CD4-positive, alpha-beta T cell treated with Interleukin-15 for 4 hours (primary cell): ENCODE measurements around the gene CIB1.
"Not testable (repeated sequence)": the region's sequence is repeated elsewhere in the genome, so short reads cannot be mapped to it uniquely, and the experiment has no call there.

Source experiments
- DNase-seq: peaks from one replicate; pipeline ENCODE4 v3.0.0-alpha.2; 2020; ENCODE audit warnings: low spot score

CIB1 gene

DNA sequence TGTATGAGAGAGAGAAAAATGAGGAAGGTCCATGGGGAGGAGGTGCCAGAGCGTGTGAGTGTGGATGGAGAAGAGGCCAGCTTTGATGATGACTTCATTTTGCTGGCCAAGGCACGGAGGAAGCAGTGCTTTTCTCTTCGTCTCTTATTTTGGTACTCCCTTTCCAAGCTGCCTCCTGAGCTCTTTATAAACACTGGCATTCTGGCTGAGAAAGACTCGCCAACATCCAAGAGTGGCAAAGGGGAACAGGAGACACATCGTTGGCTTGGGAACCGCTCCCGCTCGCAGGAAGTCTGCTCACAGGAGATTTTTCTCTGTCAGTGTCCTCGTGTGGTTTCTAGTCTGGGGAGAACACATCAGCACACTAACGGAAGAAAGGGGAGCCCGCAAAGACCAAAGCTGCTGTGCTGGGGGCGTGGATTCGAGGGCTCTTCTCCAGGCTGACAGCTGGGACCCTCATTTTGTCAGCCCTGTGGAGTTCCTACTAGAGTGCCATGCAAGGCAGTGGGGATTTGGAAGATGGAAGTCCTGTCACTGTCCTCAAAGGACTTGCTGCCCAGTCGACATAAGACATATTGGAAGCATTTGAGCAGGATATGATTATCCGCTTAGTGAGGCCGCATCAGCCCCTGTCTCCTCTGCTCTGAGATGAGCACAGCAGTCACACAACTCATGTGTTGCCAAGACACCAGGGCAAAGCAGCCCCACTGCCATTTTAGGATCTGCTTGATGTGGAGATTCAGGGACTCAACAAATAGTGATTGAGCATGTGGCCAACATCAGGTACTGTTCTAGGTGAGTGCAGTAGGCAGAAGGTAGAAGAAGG is 40.6 kb downstream of the CIB1 start:
- no peak for DNase-seq

DNA sequence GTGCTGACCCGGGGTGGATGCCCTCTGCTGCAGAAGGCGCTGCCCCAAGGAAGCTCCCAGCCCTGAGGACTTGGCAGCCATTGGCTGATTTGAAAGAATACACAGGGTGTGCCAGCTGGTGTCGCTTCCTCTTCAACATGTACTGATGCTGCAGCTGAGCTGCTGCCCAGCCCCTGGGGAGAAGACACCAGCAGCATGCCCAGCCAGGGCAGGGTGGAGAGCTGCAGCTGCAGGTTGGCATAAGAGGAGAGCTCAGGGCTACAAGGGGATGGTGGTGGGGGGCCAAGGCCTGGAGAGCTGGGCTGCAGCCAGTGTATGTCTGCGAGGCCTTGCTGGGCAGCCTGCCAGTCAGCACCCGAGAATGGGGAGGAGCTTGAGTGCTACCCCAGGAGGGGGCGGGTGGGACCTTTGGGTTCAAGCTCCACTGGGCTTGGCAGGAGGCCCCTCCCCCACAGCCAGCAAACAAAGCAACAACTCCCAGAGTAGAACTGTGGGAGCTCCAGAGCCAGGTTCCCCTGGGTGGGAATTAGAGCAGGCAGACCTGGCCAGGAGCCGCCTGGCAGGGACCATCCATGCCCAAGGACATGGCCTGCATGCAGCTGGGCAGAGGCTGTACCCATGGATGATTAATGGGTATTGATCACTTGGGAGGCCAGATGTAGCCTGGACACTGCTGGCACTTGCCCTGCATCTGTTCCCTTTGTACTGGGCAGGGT is 41.8 kb downstream of the CIB1 start:
- DNase-seq = peak; percentile 21

DNA sequence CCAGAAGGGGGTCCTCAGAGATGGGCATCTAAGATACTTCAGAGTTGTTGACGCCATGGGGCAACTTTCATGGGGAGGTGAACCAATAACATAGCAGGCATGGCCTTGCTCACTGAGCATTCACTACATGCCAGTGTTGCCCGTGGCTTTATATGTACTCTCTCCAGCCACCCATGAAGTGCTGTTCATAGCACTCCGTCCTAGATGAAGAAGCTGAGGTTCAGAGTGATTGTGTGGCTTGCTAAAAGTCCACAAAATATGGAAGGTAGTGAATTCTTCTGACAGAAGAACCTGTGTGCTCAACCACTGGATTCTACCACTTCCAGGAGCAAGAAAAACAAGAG is 42.4 kb downstream of the CIB1 start:
- DNase-seq = no peak

DNA sequence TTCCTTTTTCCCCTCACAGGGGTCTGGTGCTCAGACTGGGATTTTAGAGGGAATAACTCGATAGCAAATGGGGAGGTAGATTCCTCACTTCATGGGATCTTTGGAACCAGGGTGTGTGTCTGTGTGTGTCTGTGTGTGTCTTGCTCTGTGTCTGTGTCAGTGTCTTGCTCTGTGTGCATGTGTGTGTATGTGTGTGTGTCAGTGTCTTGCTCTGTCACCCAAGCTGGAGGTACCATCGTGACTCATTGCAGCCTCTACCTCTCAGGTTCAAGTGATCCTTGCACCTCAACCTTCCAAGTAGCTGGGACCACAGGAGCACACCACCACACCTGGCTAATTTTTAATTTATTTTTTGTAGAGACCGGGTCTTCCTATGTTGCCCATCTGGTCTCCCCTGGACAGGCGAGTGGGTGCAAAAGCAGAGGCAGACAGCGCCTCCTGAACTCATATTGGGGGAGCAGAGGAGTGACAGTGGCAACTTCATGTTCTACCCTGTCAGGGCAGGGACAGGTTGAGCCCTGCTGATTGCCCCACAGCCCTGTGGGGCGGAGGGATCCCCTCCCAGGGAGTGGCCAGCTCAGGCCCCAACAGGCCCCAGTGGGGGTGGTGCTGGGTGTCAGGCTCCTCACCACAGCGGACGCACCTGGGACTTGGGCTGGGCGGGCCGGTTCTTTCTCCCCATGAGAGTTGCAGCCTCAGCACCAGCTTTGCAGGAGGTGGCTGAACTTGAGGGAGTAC is 43.0 kb downstream of the CIB1 start:
- no peak for DNase-seq

DNA sequence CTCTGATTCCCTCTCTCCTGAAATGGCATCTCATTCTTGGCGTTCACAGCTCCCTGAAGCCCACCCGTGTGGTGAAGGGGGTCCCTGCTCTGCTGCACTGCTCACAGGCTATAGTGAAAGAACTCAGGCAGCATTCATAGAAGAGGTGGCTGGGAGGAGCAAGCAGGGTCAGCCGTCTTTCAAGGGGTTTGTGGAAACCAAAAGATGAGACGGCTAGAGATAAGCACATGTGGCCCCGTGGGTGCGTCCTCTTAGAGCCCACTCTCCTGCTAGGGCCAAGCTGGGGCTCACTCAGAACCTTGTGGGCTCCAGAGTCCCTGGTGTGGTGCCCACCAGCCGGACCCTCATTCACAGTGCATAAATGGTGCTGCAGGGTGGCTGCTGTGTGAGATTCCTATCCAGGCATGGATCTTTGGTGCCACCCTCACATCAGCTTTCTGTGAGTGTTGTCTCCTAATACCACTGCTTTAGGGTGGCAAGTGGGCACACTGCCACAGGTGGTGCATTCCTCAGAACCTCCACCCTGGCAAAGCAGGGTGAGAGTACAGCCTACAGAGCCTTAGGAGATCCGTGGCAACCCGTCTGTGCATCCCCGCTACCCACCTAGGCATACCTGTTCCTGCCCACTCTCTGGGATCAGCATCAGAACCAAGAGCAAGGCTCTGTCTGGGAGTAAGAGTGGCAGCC is 43.8 kb downstream of the CIB1 start:
- no peak for DNase-seq

DNA sequence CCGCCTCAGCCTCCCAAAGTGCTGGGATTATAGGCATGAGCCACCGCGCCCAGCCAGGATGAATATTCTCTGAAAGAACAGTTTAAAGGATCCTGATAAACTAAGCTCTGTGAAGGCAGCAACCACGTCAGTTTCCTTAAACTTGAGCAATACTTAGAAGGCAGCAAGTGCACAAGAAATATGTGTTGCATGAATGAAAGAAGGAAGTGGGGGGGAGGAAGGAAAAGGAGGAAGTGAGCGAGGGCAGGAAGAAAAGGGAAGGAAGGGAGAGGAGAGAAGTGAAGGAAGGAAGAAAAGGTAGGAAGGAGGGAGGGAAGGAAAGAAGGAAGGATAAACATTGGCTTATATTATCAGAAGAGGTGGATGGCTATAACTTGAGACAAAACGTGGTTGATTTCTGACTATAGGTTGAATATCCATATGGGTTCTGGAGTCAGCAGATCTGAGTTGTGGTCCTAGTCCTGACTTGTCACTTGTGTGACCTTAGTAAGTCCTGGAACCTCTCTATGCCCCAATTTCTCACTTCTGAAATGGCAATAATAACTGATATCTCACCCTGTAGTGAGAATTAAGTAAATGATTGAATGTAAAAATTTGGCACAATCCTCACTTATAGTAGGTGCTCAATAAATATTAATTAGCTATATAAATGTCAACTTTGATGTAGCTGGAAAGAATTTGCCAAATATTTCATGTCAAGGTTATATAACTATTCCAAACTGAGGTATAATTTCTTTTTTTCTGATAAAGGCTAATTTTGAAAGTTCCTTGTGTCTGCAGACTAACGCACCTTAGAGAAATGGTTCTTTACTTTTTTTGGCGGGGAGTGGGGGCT is 44.6 kb downstream of the CIB1 start:
- DNase-seq = no peak

DNA sequence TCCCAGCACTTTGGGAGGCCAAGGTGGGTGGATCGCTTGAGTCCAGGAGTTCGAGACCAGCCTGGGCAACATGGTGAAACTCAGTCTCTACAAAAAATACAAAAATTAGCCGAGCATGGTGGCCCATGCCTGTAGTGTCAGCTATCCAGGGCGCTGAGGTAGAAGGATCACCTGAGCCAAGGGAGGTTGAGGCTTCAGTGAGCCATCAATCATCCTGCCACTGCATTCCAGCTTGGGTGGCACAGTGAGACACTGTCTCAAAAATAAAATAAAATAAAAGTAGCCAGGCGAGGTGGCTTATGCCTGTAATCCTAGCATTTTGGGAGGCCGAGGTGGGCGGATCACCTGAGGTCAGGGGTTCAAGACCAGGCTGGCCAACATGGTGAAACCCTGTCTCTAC is 45.7 kb downstream of the CIB1 start:
- not testable (repeated sequence) for DNase-seq

DNA sequence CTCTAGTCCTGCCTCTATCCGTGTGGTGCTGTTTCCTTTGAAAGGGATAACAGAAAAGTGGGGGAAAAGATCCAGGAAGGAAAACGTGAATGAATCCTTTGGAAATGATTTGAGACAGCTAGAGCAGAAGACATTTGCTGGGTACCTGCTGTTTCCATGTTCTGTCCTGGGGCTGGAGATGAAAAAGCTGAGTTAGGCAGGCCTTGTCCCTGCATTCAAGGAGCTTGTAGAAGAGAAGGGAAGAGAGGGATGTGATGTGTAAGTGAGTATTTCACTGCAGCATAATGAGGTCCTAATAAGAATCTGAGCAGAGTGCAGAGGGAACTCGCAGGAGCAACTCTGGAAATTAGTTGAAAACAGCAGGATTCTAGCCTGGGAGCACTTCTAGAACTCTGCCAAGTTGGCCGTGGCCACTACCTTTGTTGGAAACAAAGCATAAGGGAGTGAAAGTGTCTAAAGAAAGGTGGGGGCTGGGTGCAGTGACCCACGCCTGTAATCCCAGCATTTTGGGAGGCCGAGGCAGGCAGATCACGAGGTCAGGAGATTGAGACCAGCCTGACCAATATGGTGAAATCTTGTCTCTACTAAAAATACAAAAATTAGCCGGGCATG is 46.4 kb downstream of the CIB1 start:
- no peak for DNase-seq

DNA sequence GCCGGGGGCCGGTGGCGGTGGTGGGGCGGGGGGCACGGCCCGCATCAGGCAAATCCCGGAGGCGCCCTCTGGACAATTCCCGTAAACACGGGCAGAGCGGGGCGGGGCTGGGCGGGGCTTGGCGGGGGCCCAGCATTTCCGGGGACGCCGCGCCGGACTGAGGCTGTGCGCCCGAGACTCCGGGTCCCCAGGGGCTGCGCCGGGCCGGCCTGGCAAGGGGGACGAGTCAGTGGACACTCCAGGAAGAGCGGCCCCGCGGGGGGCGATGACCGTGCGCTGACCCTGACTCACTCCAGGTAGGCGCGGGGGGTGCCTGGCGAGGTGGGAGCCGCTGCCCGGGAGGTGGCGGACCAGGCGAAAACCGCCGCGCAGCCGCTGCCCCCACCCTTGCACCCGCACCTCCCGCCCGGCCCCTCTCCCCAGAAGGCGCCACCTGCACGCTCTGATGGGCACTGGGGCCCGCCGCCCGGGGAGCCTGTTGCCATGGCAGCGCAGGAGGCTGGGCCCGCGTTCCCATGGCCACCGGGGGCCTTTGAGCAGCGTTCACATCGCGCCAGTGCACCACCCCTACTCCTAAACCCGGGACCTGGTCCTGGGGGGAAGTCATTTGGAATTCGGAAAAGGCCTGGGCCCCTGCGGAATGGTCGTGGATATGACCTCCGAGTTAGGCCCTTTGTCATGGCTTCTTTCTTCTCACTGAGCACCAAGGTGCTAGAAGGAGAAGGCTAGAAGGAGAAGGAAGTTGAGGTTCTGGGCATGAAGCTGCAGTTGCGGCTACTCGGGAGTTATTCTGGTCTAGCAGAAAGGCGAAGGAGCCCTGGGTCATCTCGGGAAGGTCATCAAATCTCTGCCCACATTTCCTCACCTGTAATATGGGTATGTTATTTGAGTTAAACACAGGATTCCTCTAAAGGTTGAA is 48.7 kb downstream of the CIB1 start:
- peak; percentile 43 for DNase-seq

DNA sequence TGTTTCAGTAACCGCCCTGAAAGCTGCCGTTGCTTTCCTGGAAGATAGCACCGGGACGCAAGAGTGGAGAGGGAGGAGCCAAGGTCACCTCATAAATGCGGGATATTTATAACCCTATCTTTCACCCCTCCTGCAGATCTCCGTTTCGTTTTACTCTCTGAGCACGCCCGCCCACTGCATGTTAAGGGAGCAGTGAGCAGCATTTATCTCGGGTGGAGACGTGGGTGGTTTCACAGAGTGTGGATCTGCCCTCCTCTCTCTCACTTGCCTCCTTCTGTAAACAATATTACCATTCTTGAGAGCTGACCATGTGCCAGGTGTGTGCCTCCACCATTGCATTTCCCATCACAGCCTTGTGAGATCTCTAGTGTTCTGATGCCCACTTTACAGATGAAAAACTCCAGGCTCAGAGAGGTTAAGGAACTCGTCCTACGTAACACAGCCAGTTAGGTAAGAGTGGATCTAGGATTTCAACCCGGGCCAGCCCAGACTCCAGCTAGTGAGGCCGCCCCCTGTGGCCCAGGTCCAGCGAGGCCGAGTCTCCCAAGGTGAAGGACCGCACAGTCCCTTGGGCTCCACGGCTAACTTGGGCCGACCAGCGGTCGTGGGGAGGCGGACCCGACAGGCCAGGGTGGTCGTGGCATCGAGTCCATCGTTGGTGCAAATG is 49.5 kb downstream of the CIB1 start:
- DNase-seq = peak; percentile 17

DNA sequence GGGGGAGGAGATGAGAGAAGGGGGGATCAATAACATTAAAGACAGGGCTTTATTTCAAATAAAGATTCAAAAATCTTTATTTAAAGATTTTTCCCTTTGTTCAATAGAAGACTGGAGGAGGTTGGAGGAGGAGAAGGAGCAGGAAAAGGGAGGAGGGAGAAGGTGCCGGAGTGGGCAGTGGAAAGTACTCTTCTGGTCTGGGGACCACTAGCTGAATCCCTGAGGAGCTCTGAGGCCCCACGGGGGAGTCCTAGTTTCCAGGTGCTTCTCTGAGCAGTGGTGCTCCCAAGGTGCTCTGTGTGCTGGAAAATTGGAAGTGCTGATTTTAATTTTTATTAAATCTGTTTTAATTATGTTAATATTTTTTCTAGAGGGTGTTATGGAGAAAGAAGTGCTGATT is 52.0 kb downstream of the CIB1 start:
- no peak for DNase-seq
